Measurements from ENCODE around the gene RTL10. TPM values are rescaled to one million over a fixed set of nuclear protein-coding genes. Genes with fewer than 3 reads are reported as not detected.

Gene RTL10, protein sequence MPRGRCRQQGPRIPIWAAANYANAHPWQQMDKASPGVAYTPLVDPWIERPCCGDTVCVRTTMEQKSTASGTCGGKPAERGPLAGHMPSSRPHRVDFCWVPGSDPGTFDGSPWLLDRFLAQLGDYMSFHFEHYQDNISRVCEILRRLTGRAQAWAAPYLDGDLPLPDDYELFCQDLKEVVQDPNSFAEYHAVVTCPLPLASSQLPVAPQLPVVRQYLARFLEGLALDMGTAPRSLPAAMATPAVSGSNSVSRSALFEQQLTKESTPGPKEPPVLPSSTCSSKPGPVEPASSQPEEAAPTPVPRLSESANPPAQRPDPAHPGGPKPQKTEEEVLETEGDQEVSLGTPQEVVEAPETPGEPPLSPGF
- 49.7 TPM for polyA plus RNA-seq (2012; ENCODE audit: insufficient read depth, insufficient read length, low read depth)

DNA sequence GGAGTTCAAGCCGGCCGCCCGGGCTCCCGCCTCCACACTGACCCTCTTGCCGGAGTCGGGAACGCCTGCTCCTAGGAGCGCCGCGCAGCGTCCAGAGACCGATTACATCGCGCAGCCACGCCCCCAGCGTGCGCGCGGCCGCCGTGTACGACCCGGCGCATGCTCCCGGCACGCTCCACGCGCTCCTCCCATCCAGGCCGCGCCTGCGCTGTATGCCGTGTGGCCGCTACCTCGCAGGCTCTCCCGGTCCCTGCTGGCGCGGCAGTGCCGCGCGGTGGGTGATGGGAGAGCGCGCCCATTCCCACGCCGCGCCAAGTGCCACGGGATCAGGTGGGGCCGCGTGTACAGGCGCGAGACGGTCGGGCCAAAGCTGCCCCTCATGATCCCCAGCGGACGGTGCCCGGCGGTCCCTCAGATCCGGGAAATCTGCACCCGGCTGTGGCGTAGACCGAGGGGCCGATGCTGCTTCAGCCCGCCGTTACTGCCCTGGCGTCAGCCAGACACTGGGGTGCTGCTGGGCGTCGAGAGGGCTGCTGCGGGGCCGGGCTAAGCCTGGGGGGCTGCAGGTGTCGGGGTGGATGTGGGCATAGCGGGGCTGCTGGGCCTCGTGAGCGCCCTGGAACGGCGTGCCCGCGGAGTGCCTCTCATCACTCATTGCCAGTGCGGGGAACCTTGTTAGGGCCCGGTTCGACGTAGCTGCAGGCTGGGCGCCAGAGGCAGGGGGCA is at the start of gene RTL10, which contains the start of gene GNB1L:
TSS of gene RTL10 (minus strand) at position 97 of the 726 bp plus-strand sequence. CDS start 2,613 bp downstream, outside the sequence.
TSS of gene GNB1L (minus strand) at position 97 of the 726 bp plus-strand sequence. CDS start 33,519 bp downstream, outside the sequence.
- TF ChIP-seq, protein P1, sequence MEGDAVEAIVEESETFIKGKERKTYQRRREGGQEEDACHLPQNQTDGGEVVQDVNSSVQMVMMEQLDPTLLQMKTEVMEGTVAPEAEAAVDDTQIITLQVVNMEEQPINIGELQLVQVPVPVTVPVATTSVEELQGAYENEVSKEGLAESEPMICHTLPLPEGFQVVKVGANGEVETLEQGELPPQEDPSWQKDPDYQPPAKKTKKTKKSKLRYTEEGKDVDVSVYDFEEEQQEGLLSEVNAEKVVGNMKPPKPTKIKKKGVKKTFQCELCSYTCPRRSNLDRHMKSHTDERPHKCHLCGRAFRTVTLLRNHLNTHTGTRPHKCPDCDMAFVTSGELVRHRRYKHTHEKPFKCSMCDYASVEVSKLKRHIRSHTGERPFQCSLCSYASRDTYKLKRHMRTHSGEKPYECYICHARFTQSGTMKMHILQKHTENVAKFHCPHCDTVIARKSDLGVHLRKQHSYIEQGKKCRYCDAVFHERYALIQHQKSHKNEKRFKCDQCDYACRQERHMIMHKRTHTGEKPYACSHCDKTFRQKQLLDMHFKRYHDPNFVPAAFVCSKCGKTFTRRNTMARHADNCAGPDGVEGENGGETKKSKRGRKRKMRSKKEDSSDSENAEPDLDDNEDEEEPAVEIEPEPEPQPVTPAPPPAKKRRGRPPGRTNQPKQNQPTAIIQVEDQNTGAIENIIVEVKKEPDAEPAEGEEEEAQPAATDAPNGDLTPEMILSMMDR (IDR thresholded peaks at IDR 0.05; ENCODE audit: low read depth, low read length), result 0 out of 2 replicates have a peak, but pooled peaks have one; percentile 1
- Histone ChIP-seq H3K27me3 (no peaks in the 10 kb centered on the region), H3K4me1 (peaks cover 4% of the 10 kb centered on the region; the same call in 1 of the 2 replicates), H3K9me3 (no peaks in the 10 kb centered on the region), H3K4me3 (ENCODE audit: low read depth, low read length) (peak within 1 kb of the TSS; percentile 97), H3K36me3 (peaks cover 24% of the 10 kb centered on the region)
- peak; percentile 99 for DNase-seq

DNA sequence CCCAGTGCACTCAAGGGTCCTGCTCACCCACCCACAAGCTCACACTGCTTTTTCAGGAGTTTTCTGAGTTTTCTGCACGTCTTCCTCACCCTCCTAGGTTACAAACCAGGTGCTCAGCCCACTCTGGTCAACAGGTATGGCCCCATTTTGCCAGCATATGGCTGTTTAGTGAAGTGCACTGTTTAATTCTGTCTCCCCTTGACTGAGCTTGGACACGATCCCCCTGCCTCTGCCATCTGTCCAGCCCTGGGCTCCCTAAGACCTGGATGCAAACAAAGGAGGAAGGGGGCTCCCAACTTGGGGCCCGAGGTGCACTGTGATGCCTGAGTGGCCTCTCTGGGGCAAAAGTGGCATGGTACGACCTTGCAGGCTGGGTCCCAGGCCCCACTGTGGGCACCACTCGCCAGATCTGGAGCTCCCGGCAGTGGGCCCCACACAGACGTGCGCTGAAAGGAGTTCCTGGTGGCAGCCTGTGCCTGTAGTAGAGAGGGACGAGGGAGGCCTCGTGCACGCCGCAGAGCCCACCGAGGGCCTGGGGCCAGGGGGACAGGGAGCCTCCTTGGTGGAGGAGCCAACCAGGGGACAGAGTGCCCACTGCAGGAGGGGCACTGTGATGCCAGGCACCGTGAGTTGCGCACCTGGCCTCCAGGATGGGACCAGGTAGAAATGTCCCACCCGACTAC is 49.6 kb upstream of the RTL10 start:
- no peaks in the 10 kb centered on the region for H3K9me3 ChIP-seq
- H3K27me3 ChIP-seq, result no peaks in the 10 kb centered on the region
- TF ChIP-seq, protein P1 (IDR thresholded peaks at IDR 0.05; ENCODE audit: low read depth, low read length), result no peak
- H3K36me3 ChIP-seq, result peaks cover 5% of the 10 kb centered on the region; the same call in 1 of the 2 replicates
- no peak overlapping the region for H3K4me3 ChIP-seq (ENCODE audit: low read depth, low read length)
- DNase-seq, result no peak
- peaks cover 27% of the 10 kb centered on the region for H3K4me1 ChIP-seq

DNA sequence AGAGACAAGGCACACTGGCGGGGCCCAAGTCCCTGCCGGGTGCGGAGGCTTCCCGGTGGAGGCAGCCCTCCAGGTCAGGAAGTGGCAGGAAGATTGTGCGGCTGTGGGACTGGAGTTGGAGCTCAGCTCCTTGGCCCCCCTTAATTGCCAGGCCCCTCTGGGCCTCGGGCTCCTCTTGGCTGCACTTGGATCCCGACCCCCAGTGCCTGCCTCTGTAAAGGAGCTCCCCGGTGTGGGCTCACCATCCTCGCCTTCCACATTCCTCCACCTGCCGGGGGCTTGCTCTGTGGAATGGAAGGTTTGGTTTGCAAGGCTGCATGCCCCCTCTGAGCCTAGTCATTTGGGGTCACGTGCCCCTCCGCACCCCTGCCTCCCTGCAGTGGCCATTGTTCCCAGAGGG is 48.8 kb upstream of the RTL10 start:
- Histone ChIP-seq H3K27me3 (no peaks in the 10 kb centered on the region), H3K4me3 (ENCODE audit: low read depth, low read length) (no peak overlapping the region), H3K4me1 (peaks cover 27% of the 10 kb centered on the region), H3K36me3 (peaks cover 4% of the 10 kb centered on the region; the same call in 1 of the 2 replicates), H3K9me3 (no peaks in the 10 kb centered on the region)
- TF ChIP-seq, protein P1 (IDR thresholded peaks at IDR 0.05; ENCODE audit: low read depth, low read length), result no peak
- DNase-seq, result no peak

DNA sequence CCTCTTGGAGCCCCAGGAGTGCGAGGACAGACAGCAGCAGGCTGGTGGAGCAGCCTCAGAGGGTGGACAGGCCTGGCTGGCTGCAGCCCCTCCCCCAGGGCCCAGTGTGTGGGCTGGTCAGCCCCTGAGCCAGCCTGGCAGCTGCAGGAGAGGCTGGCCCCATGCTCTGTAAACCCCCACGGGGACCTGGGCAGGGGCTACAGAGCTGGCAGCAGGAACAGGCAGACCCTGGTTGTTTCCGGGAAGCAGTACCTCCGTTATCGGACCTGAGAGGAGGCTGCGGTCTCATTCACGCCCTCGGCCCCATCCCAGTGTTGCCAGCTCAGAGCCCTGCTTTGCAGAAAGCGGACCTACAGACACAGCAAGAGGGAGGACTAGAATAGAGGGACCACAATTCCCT is 48.4 kb upstream of the RTL10 start:
- peak; percentile 57 for DNase-seq
- Histone ChIP-seq H3K9me3 (no peaks in the 10 kb centered on the region), H3K4me3 (ENCODE audit: low read depth, low read length) (no peak overlapping the region), H3K36me3 (peaks cover 1% of the 10 kb centered on the region; the same call in 1 of the 2 replicates), H3K4me1 (peaks cover 27% of the 10 kb centered on the region), H3K27me3 (no peaks in the 10 kb centered on the region)
- TF ChIP-seq, protein P1 (IDR thresholded peaks at IDR 0.05; ENCODE audit: low read depth, low read length), result no peak

DNA sequence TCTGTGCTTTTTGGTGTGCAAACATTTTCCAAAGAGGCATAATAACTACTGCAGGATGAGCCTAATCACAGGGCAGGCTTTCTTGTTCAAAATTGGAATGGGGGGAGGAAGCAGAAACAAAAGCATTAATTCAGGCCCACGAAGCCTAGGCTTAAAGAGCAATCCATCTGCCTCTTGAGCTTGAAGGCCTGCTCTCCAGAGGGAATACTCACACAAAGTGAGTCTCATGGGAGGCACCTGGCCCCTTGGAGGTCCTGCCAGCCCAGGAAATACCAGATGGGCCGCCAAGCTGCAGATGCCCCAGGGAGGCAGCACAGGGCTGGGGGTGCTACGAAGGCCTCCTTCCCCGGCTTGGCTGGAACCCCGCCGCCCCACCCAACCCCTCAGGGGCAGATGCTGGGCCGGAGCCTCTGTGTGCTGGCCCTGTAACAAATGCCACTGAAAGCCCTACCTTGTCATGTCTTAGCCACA is 47.6 kb upstream of the RTL10 start:
- Histone ChIP-seq H3K4me1 (peaks cover 27% of the 10 kb centered on the region), H3K9me3 (no peaks in the 10 kb centered on the region), H3K36me3 (peaks cover 5% of the 10 kb centered on the region; the same call in 1 of the 2 replicates), H3K27me3 (no peaks in the 10 kb centered on the region), H3K4me3 (ENCODE audit: low read depth, low read length) (no peak overlapping the region)
- no peak for DNase-seq
- TF ChIP-seq, protein P1 (IDR thresholded peaks at IDR 0.05; ENCODE audit: low read depth, low read length), result no peak
